ENCODE measurements around the gene BAZ2B. TPM values are rescaled to one million over a fixed set of nuclear protein-coding genes. Genes with fewer than 3 reads are reported as not detected.

The BAZ2B gene
- total RNA-seq, 2 donors from 2014 or later: 60.8 to 84.5 TPM

GRCh38 chr2:159399716-159400415, 216.5 kb downstream of the BAZ2B start:
- Histone ChIP-seq H3K4me3 (no peak overlapping the region), H3K36me3 (no peaks in the 10 kb centered on the region)
- no peak for DNase-seq (ENCODE audit: low spot score)

DNA sequence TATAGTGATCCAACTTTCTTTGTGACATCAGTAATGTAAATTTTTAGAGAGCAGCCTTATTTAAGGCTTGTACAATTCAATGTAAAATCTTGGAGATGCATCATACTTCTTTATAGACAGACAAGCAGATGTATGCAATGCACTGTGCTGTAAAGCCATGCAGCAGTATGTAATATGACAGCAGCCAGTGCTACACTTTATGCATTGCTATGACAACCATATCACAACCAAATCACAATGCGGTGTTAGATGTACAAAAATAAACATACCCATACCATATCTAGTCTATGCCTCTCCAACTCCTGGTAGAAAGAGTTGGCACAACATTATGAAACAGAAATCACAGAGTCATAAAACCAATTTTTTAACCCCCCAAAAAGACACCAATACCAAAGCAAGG, 219.5 kb downstream of the BAZ2B start:
- no peak overlapping the region for H3K4me3 ChIP-seq
- H3K27me3 ChIP-seq (replicated peaks; ENCODE audit: insufficient read depth): no peaks in the 10 kb centered on the region
- intact Hi-C loops (cut with DNase I): no loop called here
- DNase-seq (ENCODE audit: low spot score): no peak
- no peaks in the 10 kb centered on the region for H3K4me1 ChIP-seq (replicated peaks)
- no peak overlapping the region for H3K27ac ChIP-seq
- TF ChIP-seq CTCF (IDR thresholded peaks at IDR 0.05) (no peak), POLR2AphosphoS5 (IDR thresholded peaks at IDR 0.05) (no peak), POLR2A (IDR thresholded peaks at IDR 0.05) (no peak)
- 72% methylated on average over 1 of the region's 1 CpG for WGBS
- H3K9me3 ChIP-seq: no peaks in the 10 kb centered on the region
- H3K36me3 ChIP-seq: no peaks in the 10 kb centered on the region

More at GRCh38 chr2:159399716-159400415, 216.5 kb downstream of the BAZ2B start:
- Histone ChIP-seq H3K9me3 (no peaks in the 10 kb centered on the region), H3K4me1 (replicated peaks) (no peaks in the 10 kb centered on the region), H3K27ac (no peak overlapping the region), H3K27me3 (replicated peaks; ENCODE audit: insufficient read depth) (no peaks in the 10 kb centered on the region)
- TF ChIP-seq POLR2AphosphoS5 (IDR thresholded peaks at IDR 0.05) (no peak), CTCF (IDR thresholded peaks at IDR 0.05) (no peak), POLR2A (IDR thresholded peaks at IDR 0.05) (no peak)
- intact Hi-C loops (cut with DNase I): no loop called here
- 48% methylated on average over 5 of the region's 5 CpGs for WGBS

DNA sequence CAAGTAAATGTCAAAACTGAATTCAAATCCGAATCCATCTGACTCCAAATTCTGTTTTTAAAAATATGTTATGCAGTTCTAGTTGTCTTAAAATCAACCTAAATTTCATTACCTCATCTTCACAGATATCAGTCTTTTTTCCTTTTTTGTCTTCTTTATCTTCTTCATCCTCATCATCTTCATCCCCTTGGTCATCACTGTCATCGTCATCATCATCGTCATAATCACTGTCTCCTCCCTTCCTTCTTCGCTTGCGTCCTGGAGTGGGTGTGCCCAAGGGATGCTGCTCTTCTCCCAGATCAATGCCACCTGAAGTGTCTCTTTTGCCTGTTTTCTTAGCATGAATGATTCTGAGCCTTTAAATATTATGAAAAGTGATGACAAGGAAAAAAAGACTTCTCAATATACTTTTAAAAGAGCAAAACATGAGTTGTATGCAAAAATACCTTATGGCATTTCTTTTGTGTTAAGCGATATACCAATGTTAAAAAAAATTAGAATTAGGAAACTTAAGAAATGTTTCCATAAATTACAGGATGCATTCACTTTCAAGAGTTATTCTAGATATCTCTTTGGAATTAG, 233.8 kb downstream of the BAZ2B start:
- H3K27me3 ChIP-seq (replicated peaks; ENCODE audit: insufficient read depth): no peaks in the 10 kb centered on the region
- H3K9me3 ChIP-seq: no peaks in the 10 kb centered on the region
- TF ChIP-seq POLR2AphosphoS5 (IDR thresholded peaks at IDR 0.05) (no peak), CTCF (IDR thresholded peaks at IDR 0.05) (no peak), POLR2A (IDR thresholded peaks at IDR 0.05) (no peak)
- H3K4me3 ChIP-seq: no peak overlapping the region
- DNase-seq (ENCODE audit: low spot score): no peak
- no peaks in the 10 kb centered on the region for H3K36me3 ChIP-seq
- intact Hi-C loops (cut with DNase I): no loop called here
- 95% methylated on average over 6 of the region's 6 CpGs for WGBS
- H3K27ac ChIP-seq: no peak overlapping the region
- no peaks in the 10 kb centered on the region for H3K4me1 ChIP-seq (replicated peaks)

GRCh38 chr2:159381574-159381973, 234.8 kb downstream of the BAZ2B start:
- H3K36me3 ChIP-seq: no peaks in the 10 kb centered on the region
- intact Hi-C loops (cut with DNase I): no loop called here

More at GRCh38 chr2:159381574-159381973, 234.8 kb downstream of the BAZ2B start:
- no peak for TF ChIP-seq POLR2AphosphoS5 (IDR thresholded peaks at IDR 0.05)
- TF ChIP-seq POLR2A (IDR thresholded peaks at IDR 0.05): no peak
- no peak for TF ChIP-seq CTCF (IDR thresholded peaks at IDR 0.05)
- no peak overlapping the region for H3K27ac ChIP-seq
- no peaks in the 10 kb centered on the region for H3K9me3 ChIP-seq
- DNase-seq (ENCODE audit: low spot score): no peak
- no peaks in the 10 kb centered on the region for H3K4me1 ChIP-seq (replicated peaks)
- H3K4me3 ChIP-seq: no peak overlapping the region
- H3K27me3 ChIP-seq (replicated peaks; ENCODE audit: insufficient read depth): no peaks in the 10 kb centered on the region
